GM18499 (cell line): Measurements from ENCODE around the gene EXPH5.

ENCODE experiments used
- ATAC-seq: cut with Tn5 transposase; IDR thresholded peaks from one replicate; pipeline ENCODE4 v1.9.1; 2021; ENCODE audit warnings: moderate number of reproducible peaks; ENCODE audit not compliant: insufficient read depth, unreplicated experiment

Gene EXPH5

DNA sequence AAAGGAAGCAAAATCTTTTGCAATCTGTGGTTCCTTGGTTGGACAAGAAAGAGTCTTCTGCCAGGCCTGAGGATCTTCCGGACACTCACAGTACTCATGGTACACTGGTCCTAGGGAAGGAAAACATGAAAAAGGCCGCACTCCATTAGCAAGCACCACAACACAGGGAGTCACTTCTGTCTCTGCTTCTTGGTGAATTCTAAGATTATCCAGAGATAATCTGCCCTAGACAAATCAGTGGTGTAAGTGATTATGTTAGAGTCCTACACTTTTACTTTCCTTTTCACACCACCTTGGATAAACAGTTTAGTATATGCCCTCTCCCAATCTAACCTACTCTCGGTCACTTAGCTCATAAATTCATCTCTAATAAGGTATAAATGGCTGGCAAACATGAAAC is 107.2 kb downstream of the EXPH5 start:
- no peak for ATAC-seq

DNA sequence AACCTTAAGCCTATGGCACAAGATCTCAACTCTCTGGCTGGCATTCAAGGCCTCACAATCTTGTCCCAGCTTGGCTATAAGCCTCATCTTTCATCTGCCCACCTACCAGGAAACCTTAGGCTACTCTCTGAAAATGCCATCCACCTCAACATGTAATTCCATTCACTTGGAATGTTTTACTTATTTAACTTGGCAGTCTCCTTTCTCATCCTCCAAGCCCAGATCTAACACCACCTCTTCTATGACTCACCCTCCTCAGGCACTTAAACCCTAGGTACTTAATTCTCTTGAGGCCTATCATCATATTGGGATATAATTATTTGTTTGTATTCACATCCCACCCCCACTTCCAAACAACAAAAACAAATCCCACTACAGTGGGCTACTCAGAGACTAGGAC is 110.4 kb downstream of the EXPH5 start:
- ATAC-seq, result no peak

DNA sequence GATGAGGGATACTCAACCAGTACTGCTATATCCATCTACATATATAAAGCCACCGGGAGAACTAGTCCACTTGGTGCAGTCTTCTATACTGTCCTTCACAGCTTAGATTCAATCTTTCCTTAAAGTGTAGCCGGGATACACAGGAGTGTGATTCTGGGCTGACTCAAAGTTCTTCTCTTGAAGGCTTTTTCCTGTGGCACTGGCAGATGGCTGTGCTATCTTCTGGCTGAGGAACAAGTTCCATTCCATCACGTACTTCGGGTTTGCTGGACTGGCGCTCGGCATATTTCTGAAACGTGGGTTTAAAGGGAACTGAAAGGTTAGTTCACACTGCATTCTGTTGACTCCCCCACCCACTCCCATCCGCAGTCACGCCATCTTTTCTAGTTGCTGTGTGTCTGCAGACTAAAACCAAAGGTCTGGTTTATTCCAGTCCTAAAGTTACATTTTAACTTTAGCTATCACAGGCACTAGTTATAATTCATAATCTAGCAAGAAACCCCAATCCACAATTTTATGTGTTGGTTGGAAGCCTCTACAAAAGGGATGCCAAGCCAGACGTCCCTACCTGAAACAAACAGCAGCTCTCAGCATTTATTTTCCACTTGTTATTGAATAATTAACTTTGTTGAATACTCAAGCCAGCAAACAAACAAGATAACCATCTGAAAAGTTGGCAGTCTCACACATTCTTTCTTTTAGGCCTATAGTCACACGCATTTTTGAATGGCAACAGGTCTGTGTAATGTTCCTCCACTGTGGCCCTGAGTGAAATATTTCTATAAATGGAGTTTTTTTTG is 118.7 kb downstream of the EXPH5 start:
- no peak for ATAC-seq

DNA sequence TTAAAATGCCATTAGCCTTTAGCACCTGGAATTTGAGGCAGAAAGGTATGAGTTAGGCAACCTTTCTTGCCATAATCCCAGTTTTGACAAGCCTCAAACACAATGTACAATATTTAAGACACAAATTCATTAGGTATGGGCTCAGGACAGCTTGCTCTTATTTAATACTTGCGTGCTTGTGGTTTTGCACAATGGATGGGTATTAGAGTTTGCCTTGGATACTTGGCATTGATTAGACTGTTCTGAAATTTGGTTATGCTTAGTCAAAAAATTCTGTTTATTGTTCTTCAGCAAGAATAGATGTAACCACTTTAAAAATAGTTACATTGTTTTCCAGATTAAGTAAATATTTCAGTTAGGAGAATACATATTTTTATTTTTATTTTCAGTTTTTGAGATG is 120.9 kb downstream of the EXPH5 start:
- no peak for ATAC-seq

GRCh38 chr11:108468478-108468864 is 125.1 kb downstream of the EXPH5 start:
- no peak for ATAC-seq

DNA sequence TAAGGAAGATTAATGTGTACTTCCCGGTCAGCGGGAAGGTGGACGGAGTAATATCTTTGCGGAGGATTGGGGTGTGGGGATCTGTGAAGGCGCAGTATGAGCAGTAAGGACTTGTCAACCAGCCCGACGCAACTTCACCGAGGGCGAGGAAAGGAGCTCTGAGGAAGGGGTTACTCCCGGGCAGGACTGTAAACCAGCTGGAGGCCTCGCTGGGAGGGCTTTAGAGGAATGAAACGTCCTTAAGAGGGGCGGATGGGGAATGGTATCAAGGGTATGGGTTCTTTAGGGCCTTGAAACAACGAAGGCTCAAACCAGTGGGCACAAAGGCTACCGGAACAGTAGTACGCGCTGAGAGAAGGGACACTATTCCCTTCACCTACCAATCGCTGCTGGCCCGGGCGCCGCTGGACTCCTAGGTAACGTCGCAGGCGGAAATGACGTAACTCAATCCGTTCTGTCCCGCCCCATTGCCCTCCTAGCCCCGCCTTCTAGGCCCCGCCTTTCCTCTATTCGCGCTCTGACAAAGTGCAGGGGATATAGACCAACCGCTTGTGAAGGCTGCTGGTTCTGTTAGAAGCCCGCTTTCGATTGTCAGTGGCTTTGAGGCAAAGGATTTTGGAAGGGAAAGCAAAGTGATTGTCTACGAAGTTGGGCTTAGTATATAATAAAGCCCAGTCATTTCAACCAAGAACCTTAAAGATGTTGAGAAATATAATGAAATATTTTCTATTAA is 126.3 kb downstream of the EXPH5 start, which contains the start of gene C11orf65:
Gene C11orf65 (minus strand): TSS at position 439 of the 733 bp plus-strand sequence. CDS start 5,970 bp downstream, outside the sequence.
- ATAC-seq, result peak; percentile 98

GRCh38 chr11:108466405-108466804 is 127.2 kb downstream of the EXPH5 start:
- no peak for ATAC-seq
